OCI-LY1 (cell line): ENCODE results near the gene CEP120.
"Not testable (repeated sequence)": the region's sequence is repeated elsewhere in the genome, so short reads cannot be mapped to it uniquely, and the experiment has no call there.

ENCODE experiments used
- CTCF ChIP-seq: fragments of 200-600 bp; sonication (generic), shearing (Covaris generic); IDR thresholded peaks from 2 replicates; pipeline ENCODE4 v1.5.1; 2017; ENCODE audit warnings: mild to moderate bottlenecking, antibody characterized with exemption, low read length, moderate library complexity, mixed read lengths
- EZH2 ChIP-seq: fragments of 200-600 bp; sonication (generic), shearing (Covaris generic); IDR thresholded peaks from 2 replicates; pipeline ENCODE4 v1.8.0; 2017; ENCODE audit warnings: borderline replicate concordance, mixed run types, mild to moderate bottlenecking, antibody characterized with exemption, low read length, moderate library complexity, mixed read lengths

GRCh38 chr5:123430441-123430840 lies 7.2 kb upstream of the CEP120 start:
- TF ChIP-seq EZH2, CTCF: not testable (repeated sequence)
